GM23338 (cell line): ENCODE results near the gene RFX7. TPM values are rescaled to one million over a fixed set of nuclear protein-coding genes. Genes with fewer than 3 reads are reported as not detected.

Experiments used
- CREB1 ChIP-seq: fragments of 250-450 bp; sonication (Bioruptor Pico); IDR thresholded peaks from 2 replicates; pipeline ENCODE4 v1.5.0; 2020; ENCODE audit warnings: low read depth, mild to moderate bottlenecking, moderate library complexity
- CTCF ChIP-seq, 2 experiments: fragments of 200-600 bp in 1 of 2; sonication (generic) in 1 of 2; conservative IDR thresholded peaks; 2 replicates each; pipeline versions ENCODE4 v1.5.1 to v1.6.1; 2016 to 2017; ENCODE audit warnings: antibody characterized with exemption in 2 of 2, low read depth in 2 of 2, mild to moderate bottlenecking in 2 of 2, moderate library complexity in 1 of 2
- EZH2phosphoT487 ChIP-seq: fragments of 200-600 bp; sonication (generic); IDR thresholded peaks from one replicate; pipeline ENCODE4 v1.8.1; 2018; ENCODE audit warnings: antibody characterized with exemption; ENCODE audit not compliant: unreplicated experiment
- JUNB ChIP-seq: IDR thresholded peaks from one replicate; pipeline ENCODE4 v1.6.1; 2016; ENCODE audit warnings: antibody characterized with exemption; ENCODE audit not compliant: unreplicated experiment
- NANOG ChIP-seq: IDR thresholded peaks from 2 replicates; pipeline ENCODE4 v1.6.1; 2016; ENCODE audit warnings: antibody characterized with exemption, borderline replicate concordance
- POLR2AphosphoS5 ChIP-seq: IDR thresholded peaks from 2 replicates; pipeline ENCODE4 v1.6.1; 2016; ENCODE audit warnings: antibody characterized with exemption, low read depth
- STAT1 ChIP-seq: IDR thresholded peaks from one replicate; pipeline ENCODE4 v1.6.1; 2016; ENCODE audit warnings: antibody characterized with exemption; ENCODE audit not compliant: unreplicated experiment
- ZNF114 ChIP-seq: fragments of 250-450 bp; sonication (Bioruptor Pico); IDR thresholded peaks from 2 replicates; pipeline ENCODE4 v1.5.0; 2020; ENCODE audit warnings: mild to moderate bottlenecking, moderate library complexity
- ZNF331 ChIP-seq: fragments of 250-450 bp; sonication (Bioruptor Pico); IDR thresholded peaks from 2 replicates; pipeline ENCODE4 v1.5.0; 2020; ENCODE audit warnings: low read depth, mild to moderate bottlenecking, moderate library complexity
- ZNF462 ChIP-seq: fragments of 250-450 bp; sonication (Bioruptor Pico); IDR thresholded peaks from 2 replicates; pipeline ENCODE4 v1.5.0; 2020; ENCODE audit warnings: mild to moderate bottlenecking, moderate library complexity
- polyA plus RNA-seq: library from polyadenylated mRNA; unstranded; fragments of >200 nt; fragmentation: Nextera tagmentation; extraction: Ambion mirVana; gene quantifications from 2 replicates; pipeline ENCODE4 v1.2.1, GENCODE V29; 2016
- total RNA-seq: library from RNA; depleted of rRNA; stranded (reverse); fragments of >200 nt; shearing (Covaris generic); gene quantifications from 2 replicates; pipeline ENCODE4 v1.2.3, GENCODE V29; 2014
- TF ChIP-seq, protein P1 (sequence below): IDR thresholded peaks from 2 replicates; pipeline ENCODE4 v1.6.1; 2016; ENCODE audit warnings: antibody characterized with exemption

The RFX7 gene
- total and polyA plus RNA-seq, 2 experiments from 2014 or later: 17.6 to 33.6 TPM

- no peak for TF ChIP-seq ZNF462 (CRISPR knock-in tag)
- no peak for TF ChIP-seq CREB1 (CRISPR knock-in tag)
- no peak for TF ChIP-seq POLR2AphosphoS5
- no peak for TF ChIP-seq NANOG
- TF ChIP-seq JUNB: no peak
- no peak for TF ChIP-seq ZNF114 (CRISPR knock-in tag)
- no peak for TF ChIP-seq ZNF331 (CRISPR knock-in tag)
- TF ChIP-seq, protein P1, sequence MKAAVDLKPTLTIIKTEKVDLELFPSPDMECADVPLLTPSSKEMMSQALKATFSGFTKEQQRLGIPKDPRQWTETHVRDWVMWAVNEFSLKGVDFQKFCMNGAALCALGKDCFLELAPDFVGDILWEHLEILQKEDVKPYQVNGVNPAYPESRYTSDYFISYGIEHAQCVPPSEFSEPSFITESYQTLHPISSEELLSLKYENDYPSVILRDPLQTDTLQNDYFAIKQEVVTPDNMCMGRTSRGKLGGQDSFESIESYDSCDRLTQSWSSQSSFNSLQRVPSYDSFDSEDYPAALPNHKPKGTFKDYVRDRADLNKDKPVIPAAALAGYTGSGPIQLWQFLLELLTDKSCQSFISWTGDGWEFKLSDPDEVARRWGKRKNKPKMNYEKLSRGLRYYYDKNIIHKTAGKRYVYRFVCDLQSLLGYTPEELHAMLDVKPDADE: no peak
- TF ChIP-seq EZH2phosphoT487: no peak
- no peak for TF ChIP-seq STAT1
- TF ChIP-seq CTCF (conservative IDR thresholded peaks at IDR 0.05; ENCODE audit: low read depth in 2 of 2): no peak
Measured at GRCh38 chr15:56233549-56233948, 10.1 kb downstream of the RFX7 start (continued).
